Activated CD4-positive, CD25-positive, alpha-beta regulatory T cell treated with anti-CD3 and anti-CD28 coated beads, Interleukin-2, amount 50 U/mL, for 72 hours (primary cell): ENCODE measurements around the gene ROR2.

ENCODE experiments used
- DNase-seq: peaks from one replicate; pipeline ENCODE4 v3.0.0; 2021

The ROR2 gene

GRCh38 chr9:91837981-91838731 lies 111.9 kb downstream of the ROR2 start:
- DNase-seq: no peak

DNA sequence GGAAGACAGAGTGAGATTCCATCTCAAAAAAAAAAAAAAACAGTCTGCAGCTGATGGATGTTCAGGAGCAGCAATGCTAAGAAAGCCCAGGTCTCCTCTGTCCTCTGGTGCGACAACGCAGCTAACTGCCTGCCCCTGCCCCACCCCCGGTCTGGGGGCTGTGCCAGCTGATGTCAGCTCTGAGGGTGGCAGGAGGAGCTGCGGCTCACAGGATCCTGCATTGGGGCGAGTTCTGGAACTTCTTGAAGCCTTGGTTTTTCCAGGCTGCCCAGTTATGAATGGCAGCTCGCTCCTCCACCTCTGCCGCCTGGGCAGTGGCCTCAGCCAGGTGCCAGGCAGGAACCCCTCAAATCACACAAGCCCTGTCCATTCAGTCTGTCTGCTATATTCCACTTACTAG lies 113.5 kb downstream of the ROR2 start:
- DNase-seq: no peak

DNA sequence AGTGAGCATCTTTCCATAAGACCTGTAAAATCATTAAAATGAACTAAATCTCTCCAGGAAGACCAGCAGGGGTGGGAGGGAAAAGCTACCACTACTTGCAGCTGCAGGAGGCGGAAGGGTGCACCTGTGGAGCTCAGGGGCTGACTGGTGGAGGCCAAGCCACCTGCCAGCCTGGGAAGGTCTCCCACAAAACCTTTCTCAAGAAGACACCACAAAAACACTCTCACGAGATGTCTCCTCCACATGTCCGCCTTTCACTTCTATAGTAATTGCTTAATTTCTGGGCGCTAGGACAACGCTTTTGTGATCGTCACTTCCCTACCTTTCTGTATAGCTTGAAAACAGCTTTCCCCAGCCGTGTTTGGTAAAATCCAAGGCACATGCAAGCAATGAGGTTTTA lies 114.4 kb downstream of the ROR2 start:
- DNase-seq: no peak

DNA sequence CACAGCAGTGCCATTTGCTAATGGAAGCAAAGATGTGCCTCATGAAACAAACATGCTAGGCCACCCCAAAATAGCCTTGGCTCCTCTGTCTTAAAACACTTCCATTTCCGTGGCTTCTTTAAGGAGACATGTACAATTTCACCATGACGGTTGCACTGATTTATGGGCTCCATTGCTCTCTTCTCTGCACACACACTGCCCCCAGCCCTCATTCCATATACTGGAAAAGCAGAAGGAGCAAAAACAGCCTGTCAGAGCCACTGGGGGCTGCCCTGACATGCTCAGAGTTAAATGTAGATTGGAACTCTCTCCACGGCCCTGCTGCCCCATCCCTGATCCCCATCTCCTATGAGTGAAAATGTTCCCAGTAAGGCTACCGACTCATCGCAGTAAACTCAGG lies 114.8 kb downstream of the ROR2 start:
- DNase-seq: no peak

DNA sequence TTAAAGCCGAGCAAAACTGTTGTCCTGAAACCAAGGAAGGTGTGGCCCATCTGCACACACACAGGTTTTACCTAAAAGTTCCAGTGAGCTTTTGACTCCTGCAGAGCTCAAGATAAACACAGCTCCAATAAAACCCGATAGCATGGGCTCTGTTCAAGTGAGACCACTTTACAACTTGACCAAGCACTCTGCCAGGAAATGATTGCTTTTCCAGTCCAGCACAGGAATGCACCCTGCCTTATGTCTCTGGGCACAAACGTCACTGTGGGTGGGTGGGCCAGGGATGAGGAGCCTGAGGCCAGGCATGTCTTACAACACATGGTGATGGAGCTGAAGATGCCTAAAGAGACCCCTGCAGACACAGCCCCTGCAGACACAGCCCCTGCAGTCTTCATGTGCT lies 115.3 kb downstream of the ROR2 start:
- no peak for DNase-seq

DNA sequence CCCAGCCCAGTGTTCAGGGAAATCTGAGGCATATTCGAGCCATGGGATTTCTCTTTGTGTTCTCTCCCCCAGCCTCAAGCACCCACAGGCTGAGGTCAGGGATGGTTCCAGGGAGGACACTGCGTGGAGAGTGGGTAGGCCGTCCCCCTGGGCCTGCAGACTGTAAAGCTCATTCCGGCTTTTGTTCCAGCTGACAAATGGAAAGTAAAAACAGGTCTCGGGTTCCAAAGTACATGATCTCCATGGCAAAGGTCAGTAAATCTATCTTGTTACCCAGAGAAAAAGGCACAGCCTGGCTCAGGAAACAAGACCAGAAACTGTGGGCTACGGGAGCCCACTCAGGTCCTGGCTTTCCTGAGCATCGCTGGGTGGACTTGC lies 116.2 kb downstream of the ROR2 start:
- DNase-seq: no peak

- DNase-seq: no peak
Observed at GRCh38 chr9:91833096-91833877, 116.7 kb downstream of the ROR2 start.

- DNase-seq: no peak
Observed at GRCh38 chr9:91832322-91832721, 117.7 kb downstream of the ROR2 start.

DNA sequence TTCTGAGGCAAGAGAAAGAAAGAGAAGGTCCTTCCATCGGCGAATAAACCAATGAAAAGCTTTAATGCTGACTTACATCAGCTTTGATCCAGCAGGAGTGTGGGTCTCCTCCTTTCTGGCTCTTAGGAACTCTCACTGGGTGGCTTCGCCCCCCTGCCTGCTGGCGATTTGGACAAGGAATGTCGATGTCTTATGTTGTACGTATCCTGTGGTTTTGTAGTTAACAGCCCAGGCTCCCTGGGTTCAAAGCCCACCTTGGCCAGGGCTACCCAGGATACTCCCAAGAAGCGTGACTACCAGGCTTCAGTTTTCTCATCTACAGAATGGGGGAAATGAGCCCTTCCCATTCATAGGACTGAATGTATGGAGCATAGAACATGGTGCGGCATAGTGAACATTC lies 124.2 kb downstream of the ROR2 start:
- no peak for DNase-seq

- no peak for DNase-seq
Observed at GRCh38 chr9:91825422-91825821, 124.6 kb downstream of the ROR2 start.

- no peak for DNase-seq
Observed at GRCh38 chr9:91824601-91825305, 125.3 kb downstream of the ROR2 start.

DNA sequence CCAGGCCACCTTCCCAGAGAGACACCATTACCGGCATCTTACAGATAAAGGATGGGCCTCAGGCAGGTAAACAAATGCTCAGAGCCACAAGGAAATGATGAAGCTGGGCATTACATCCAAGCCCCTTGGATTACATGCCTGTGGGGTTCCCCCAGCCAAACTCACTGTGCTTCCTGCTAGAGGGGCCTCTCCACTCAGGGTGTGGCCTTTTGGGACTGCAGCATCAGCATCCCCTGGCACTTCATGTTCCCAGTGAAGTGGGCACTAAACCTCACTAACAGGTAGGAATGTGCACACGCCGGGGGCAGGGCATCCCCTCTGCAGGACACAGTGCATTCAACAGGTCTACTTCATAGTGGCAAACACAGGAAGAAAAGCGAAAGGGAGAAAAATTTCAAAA lies 125.9 kb downstream of the ROR2 start:
- no peak for DNase-seq

GRCh38 chr9:91820949-91821880 lies 128.8 kb downstream of the ROR2 start:
- no peak for DNase-seq

DNA sequence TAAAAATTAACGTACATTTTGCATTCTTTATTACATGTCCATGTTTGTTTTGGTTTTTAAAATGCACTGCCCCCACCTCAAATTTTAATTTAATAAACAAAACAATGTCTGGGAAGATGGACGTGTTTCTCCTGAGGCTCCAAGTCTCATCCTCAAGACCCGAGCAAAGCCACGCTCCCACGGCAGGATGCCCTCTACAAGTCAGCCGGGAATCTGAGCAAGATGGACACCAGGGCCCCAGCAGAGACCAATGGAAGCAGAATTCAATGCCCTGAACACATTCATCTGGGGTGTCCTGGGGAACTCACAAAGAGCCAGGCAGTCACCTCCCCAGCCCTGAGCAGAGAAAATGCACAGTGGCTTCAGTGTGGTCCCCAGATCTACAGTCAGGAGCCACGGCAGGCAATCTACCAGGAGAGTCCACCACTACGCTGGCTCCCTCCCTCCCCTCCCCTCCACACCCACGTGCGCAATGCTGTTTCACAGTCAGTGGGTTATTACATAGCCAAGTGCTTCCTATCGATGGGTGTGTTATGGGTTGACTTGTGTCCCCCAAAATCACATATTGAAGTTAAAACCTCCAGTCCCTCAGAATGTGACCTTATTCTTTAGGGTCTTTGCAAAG lies 129.8 kb downstream of the ROR2 start:
- no peak for DNase-seq

GRCh38 chr9:91818647-91819403 lies 131.2 kb downstream of the ROR2 start:
- no peak for DNase-seq

- no peak for DNase-seq
Observed at GRCh38 chr9:91818225-91818585, 131.8 kb downstream of the ROR2 start.

DNA sequence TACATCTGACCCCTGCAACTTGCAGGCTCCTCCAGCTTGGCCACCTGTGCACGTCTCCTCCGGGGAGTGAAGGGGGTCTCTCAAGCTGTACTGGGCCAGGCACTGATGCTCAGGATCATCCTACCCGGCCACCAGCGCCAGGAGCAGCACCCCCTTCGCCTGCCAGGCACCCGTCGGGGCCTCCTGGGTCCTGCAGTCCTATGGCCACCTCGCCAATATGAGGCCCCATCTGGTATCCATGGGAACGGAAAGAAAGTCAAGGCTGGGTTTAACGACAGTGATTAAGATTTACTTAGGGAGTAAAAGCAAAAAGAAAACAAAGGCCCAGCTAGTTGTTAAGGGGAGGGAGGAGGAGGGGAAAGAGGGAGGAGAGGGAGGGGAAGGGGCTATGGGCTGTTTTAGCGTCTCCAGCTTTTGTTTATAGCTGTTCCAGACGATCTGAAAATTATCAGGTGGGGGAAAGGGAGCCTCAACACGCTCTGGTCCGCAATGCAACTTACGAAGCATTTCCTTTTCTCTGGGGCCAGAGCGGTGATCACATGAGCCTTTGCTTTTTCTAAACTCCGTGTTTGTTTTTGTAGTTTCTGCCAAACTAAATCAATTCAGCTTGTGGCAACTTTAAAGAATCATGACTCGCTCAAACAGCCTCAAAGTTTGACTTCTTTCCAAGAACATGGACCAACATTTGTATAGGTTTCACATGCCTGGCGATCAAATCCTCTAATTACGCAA lies 132.4 kb downstream of the ROR2 start:
- DNase-seq: no peak

GRCh38 chr9:91817106-91817492 lies 132.9 kb downstream of the ROR2 start:
- DNase-seq: no peak

DNA sequence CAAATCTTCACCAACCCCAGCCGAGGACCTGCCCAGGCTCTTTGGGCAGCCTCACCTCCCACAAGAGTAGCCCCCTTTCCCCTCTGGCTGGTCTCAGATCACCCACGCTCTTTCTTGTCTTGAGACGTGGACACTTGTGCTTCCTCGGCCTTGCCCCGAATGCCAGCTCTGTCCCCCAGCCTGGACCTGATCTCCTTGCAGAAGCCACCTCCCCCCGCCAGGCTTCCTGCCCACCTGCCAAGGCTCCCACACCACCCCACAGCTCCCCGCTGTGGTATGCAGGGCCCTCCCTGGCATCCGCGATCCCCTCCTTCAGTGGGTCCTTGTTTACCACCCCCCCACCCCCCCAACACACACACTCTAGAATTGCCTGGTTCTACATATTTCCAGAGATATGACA lies 133.7 kb downstream of the ROR2 start:
- DNase-seq: no peak

DNA sequence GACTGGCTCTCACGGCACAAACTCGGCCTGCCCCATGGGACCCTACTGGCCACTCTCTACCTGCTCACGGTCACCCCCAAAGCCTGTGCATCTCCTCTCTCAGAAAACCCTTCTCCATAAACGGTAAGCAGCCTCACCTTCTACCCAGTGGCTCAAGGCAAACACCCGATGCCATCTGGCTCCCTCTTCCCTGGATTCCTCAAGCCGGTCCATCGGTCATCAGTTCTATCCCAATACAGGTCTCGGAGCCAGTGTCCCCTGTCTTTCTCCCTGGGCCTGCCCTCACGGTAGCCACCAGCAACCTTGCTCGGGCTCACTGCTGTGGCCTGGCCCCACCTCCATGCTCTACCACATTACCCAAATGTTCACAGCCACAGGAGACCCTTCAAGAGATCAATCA lies 134.1 kb downstream of the ROR2 start:
- no peak for DNase-seq

GRCh38 chr9:91814753-91815152 lies 135.3 kb downstream of the ROR2 start:
- DNase-seq: no peak
